Activated CD4-positive, alpha-beta T cell treated with anti-CD3 and anti-CD28 coated beads, Interleukin-2, amount 50 U/mL, for 4 hours (primary cell): ENCODE data around the gene ARID4A.
A peak's percentile ranks its signal among the peaks of the same experiment; 100 is the strongest.
"Not testable (repeated sequence)": the region's sequence is repeated elsewhere in the genome, so short reads cannot be mapped to it uniquely, and the experiment has no call there.

Source experiments
- DNase-seq, 2 experiments: peaks; one replicate each; pipeline ENCODE4 v3.0.0-alpha.2; 2020

Gene ARID4A

GRCh38 chr14:58367296-58367695 is 68.9 kb downstream of the ARID4A start:
- DNase-seq, result no peak

GRCh38 chr14:58368956-58369355 is 70.6 kb downstream of the ARID4A start:
- no peak for DNase-seq

- DNase-seq, result no peak
These were observed 78.4 kb downstream of the ARID4A start for GRCh38 chr14:58376791-58377190.

- no peak for DNase-seq
These were observed 92.5 kb downstream of the ARID4A start for GRCh38 chr14:58390830-58391229.

GRCh38 chr14:58395562-58395811 is 97.1 kb downstream of the ARID4A start:
- no peak for DNase-seq

GRCh38 chr14:58395812-58396788 is 97.7 kb downstream of the ARID4A start, which contains the start of gene TOMM20L:
Gene TOMM20L, plus strand, starts transcription at chr14:58395930. Its CDS starts 28 bp downstream, at chr14:58395958.
- DNase-seq, result peak; percentile 52 to 57

- no peak for DNase-seq
These were observed 98.8 kb downstream of the ARID4A start for GRCh38 chr14:58397156-58397555.

GRCh38 chr14:58398495-58398894 is 100.1 kb downstream of the ARID4A start:
- DNase-seq, result no peak

GRCh38 chr14:58398895-58399294 is 100.5 kb downstream of the ARID4A start:
- no peak for DNase-seq

GRCh38 chr14:58401587-58401986 is 103.2 kb downstream of the ARID4A start:
- DNase-seq, result no peak

- DNase-seq, result no peak
These were observed 110.4 kb downstream of the ARID4A start for GRCh38 chr14:58408681-58409215.

GRCh38 chr14:58414845-58415244 is 116.5 kb downstream of the ARID4A start:
- no peak for DNase-seq

GRCh38 chr14:58415636-58416547 is 117.5 kb downstream of the ARID4A start:
- DNase-seq, result no peak

- DNase-seq, result not testable (repeated sequence)
These were observed 118.6 kb downstream of the ARID4A start for GRCh38 chr14:58416934-58417333.
